ENCODE measurements around the gene ENGASE.
A peak's percentile ranks its signal among the peaks of the same experiment; 100 is the strongest.

The ENGASE gene

DNA sequence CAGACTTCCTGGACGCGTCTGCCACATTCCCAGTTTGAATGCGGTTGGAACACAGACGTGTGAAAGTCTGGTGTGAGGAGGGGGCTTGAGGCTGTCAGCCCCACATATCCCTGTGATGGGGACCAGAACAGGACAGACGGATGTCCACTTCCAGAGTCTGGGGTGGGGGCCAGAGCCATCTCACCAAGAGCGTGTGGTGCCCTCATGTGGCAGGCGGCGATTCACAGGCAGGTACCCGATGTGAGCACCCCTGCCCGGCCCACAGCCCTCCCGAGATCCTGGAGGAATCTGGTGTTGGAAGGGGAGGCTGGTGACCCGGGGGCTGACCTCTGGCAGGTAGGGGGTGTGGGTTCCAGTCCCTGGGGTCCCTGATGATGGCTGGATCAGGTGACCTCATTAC, 51.5 kb downstream of the ENGASE start:
- no peak overlapping the region for H3K27ac ChIP-seq
- H2AFZ ChIP-seq: no peak overlapping the region
- H3K79me2 ChIP-seq: peaks cover 3% of the 10 kb centered on the region
- H3K27me3 ChIP-seq (ENCODE audit: control insufficient read depth, insufficient read depth, low read length): no peaks in the 10 kb centered on the region
- TF ChIP-seq, protein P1, sequence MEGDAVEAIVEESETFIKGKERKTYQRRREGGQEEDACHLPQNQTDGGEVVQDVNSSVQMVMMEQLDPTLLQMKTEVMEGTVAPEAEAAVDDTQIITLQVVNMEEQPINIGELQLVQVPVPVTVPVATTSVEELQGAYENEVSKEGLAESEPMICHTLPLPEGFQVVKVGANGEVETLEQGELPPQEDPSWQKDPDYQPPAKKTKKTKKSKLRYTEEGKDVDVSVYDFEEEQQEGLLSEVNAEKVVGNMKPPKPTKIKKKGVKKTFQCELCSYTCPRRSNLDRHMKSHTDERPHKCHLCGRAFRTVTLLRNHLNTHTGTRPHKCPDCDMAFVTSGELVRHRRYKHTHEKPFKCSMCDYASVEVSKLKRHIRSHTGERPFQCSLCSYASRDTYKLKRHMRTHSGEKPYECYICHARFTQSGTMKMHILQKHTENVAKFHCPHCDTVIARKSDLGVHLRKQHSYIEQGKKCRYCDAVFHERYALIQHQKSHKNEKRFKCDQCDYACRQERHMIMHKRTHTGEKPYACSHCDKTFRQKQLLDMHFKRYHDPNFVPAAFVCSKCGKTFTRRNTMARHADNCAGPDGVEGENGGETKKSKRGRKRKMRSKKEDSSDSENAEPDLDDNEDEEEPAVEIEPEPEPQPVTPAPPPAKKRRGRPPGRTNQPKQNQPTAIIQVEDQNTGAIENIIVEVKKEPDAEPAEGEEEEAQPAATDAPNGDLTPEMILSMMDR (IDR thresholded peaks at IDR 0.05): peak; percentile 49
- peaks cover 33% of the 10 kb centered on the region for H3K4me1 ChIP-seq
- no peaks in the 10 kb centered on the region for H3K36me3 ChIP-seq (ENCODE audit: control insufficient read depth, insufficient read depth, low read length)
- H3K9ac ChIP-seq: no peak overlapping the region
- no peaks in the 10 kb centered on the region for H3K9me3 ChIP-seq (ENCODE audit: control insufficient read depth, low read length)
- no peak overlapping the region for H3K4me2 ChIP-seq (ENCODE audit: low read length)
- H3K4me3 ChIP-seq (ENCODE audit: low read depth, low read length): no peak overlapping the region

DNA sequence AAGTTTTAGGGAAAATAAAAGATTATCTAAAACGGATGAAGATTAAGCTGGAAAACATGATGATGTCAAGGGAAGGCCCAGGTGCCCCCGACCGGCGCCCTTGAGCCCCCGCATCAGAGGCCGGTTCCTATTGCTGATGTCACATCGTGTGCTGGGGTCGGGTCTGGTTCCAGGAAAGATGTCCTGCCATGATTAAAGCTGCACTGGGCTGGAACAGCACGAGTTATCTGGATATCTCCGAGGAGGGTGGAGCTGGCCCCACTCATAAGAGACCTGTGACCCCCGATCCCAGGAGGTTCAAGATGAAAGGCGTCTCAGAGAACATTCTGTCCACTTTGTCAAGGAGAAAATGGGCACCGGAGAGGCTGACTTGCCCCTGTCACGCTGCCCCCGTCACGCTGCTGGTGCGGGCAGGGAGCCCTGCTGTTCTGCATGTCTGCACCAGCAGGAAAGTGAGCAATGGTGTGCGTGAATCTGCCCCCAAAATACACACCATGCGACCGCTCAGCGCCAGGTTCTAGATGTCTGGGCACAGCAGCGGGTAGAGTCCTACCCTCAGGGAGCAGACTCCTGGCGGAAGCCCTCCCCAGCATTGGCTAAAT, 53.0 kb downstream of the ENGASE start:
- H3K9me3 ChIP-seq (ENCODE audit: control insufficient read depth, low read length): no peaks in the 10 kb centered on the region
- H3K36me3 ChIP-seq (ENCODE audit: control insufficient read depth, insufficient read depth, low read length): no peaks in the 10 kb centered on the region
- TF ChIP-seq, protein P1 (IDR thresholded peaks at IDR 0.05): no peak
- peak overlapping the region; percentile 38 for H2AFZ ChIP-seq
- H3K4me1 ChIP-seq: peaks cover 26% of the 10 kb centered on the region
- H3K27me3 ChIP-seq (ENCODE audit: control insufficient read depth, insufficient read depth, low read length): no peaks in the 10 kb centered on the region
- H3K79me2 ChIP-seq: no peaks in the 10 kb centered on the region
- no peak overlapping the region for H3K4me3 ChIP-seq (ENCODE audit: low read depth, low read length)
- H3K27ac ChIP-seq: peak overlapping the region; percentile 0
- peak overlapping the region; percentile 22 for H3K4me2 ChIP-seq (ENCODE audit: low read length)
- H3K9ac ChIP-seq: no peak overlapping the region

DNA sequence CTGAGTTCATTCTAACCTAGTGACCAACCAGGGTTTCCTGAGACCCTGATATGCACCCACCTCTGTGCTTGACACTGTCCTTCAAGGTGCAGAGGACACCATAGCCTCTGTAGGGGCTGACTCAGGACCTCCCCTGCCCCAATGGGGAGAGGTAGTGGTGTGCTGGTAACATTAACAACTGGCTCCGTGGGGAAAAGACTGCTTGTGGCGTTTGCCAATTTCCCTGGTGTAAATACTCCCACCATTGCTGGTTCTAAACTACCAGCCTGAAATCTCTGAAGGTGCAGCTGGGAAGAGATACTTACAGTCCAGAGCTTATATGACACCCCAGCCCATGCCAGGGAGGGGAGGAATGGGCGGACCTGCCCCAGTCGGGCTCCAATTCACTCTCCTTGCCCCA, 54.9 kb downstream of the ENGASE start:
- Histone ChIP-seq H3K27me3 (ENCODE audit: control insufficient read depth, insufficient read depth, low read length) (no peaks in the 10 kb centered on the region), H3K4me3 (ENCODE audit: low read depth, low read length) (no peak overlapping the region), H3K79me2 (no peaks in the 10 kb centered on the region), H3K4me1 (peaks cover 26% of the 10 kb centered on the region), H3K27ac (no peak overlapping the region), H3K9me3 (ENCODE audit: control insufficient read depth, low read length) (no peaks in the 10 kb centered on the region), H3K36me3 (ENCODE audit: control insufficient read depth, insufficient read depth, low read length) (no peaks in the 10 kb centered on the region), H3K4me2 (ENCODE audit: low read length) (no peak overlapping the region), H3K9ac (no peak overlapping the region), H2AFZ (no peak overlapping the region)
- TF ChIP-seq, protein P1 (IDR thresholded peaks at IDR 0.05): no peak

DNA sequence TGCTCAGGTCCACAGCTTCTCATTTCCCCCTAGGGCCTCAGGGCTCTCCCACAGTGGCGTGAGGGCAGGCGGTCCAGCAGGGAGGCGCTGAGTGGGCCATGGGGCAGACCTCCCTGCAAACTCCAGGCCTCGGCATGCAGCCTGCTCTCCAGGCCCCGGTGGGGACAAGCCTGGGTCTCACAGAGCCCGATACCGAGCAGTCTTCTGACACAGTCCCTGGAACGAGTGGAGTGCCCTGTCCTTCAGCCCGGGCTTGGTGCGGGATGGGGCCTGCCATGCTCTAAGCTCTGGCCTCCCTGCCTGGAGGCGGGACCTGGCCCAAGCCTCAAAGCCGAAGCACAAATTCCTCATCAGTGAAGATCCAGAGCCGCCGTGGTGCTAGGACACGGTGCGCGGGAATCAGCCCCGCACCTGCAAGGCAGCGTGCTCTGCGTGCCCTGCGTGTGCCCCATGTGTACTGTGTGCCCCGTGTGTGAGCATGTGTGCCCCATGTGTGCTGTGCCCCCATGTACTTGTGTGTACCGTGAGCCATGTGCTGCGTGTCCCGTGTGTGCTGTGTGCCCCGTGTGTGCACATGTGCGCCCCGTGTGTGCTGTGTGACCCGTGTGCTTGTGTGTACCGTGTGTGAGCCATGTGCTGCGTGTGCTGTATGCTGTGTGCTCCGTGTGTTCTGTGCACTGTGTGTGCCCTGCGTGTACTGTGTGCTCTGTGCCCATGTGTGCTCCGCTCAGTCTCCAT, 56.1 kb downstream of the ENGASE start:
- H3K27me3 ChIP-seq (ENCODE audit: control insufficient read depth, insufficient read depth, low read length): no peaks in the 10 kb centered on the region

More for the DNA sequence above, 56.1 kb downstream of the ENGASE start:
- Histone ChIP-seq H3K79me2 (no peaks in the 10 kb centered on the region), H3K4me1 (peaks cover 22% of the 10 kb centered on the region), H3K27ac (no peak overlapping the region), H3K36me3 (ENCODE audit: control insufficient read depth, insufficient read depth, low read length) (no peaks in the 10 kb centered on the region), H3K9ac (no peak overlapping the region), H2AFZ (no peak overlapping the region), H3K9me3 (ENCODE audit: control insufficient read depth, low read length) (no peaks in the 10 kb centered on the region), H3K4me3 (ENCODE audit: low read depth, low read length) (no peak overlapping the region), H3K4me2 (ENCODE audit: low read length) (no peak overlapping the region)
- TF ChIP-seq, protein P1 (IDR thresholded peaks at IDR 0.05): no peak
